HepG2 (cell line): Measurements from ENCODE around the gene PHC1. TPM values are rescaled to one million over a fixed set of nuclear protein-coding genes. Genes with fewer than 3 reads are reported as not detected.

Experiments
- ATAC-seq: fragments of 200-7000 bp; cut with Tn5 transposase; 3 replicates; pipeline ENCODE4 v1.9.1; 2020; ENCODE audit warnings: mild to moderate bottlenecking, moderate library complexity
- BruUV-seq: library from RNA; stranded (reverse); fragments of 400-500 nt; replicated peaks from 2 replicates; lab custom pipeline; 2021; lab: Mats Ljungman, UMichigan
- CTCF ChIA-PET: fragments of 300-600 bp; formaldehyde crosslinking; extraction: SDS; loops from one replicate; lab custom pipeline; 2021; ENCODE audit warnings: low total read pairs, inconsistent platforms, low intra/inter-chr PET ratio; lab: Yijun Ruan, JAX
- POLR2A ChIA-PET: fragments of 350-600 bp; sonication (Branson Sonifier 250); formaldehyde crosslinking; loops from one replicate; lab custom pipeline; 2020; ENCODE audit warnings: antibody characterized with exemption, inconsistent platforms; lab: Yijun Ruan, JAX
- DNase-seq: peaks from one replicate; pipeline ENCODE4 v3.0.0-alpha.2; 2015; ENCODE audit warnings: low spot score
- FAIRE-seq: peaks from 3 replicates; lab custom pipeline; 2011; peaks lifted over from hg19 to GRCh38; lab: Jason Lieb, UNC
- H2AFZ ChIP-seq: one replicate; pipeline ENCODE4 v1.6.1; 2011; ENCODE audit warnings: low read length, inconsistent platforms
- H3K27ac ChIP-seq: fragments of 300-600 bp; 3 replicates; pipeline ENCODE4 v1.8.0; 2011; ENCODE audit warnings: mixed run types, mild to moderate bottlenecking, mixed read lengths, low read length, inconsistent platforms; ENCODE audit not compliant: insufficient read depth; ENCODE audit errors: extremely low read length
- H3K27me3 ChIP-seq, 2 experiments: fragments of 200-600 bp in 1 of 2; 2 replicates in 1 of 2; 3 replicates in 1 of 2; pipeline versions ENCODE4 v1.6.0 to v1.8.0; 2011; ENCODE audit warnings: low read length in 2 of 2, mild to moderate bottlenecking in 2 of 2, moderate library complexity in 2 of 2, inconsistent platforms in 1 of 2; ENCODE audit not compliant: insufficient read depth in 2 of 2, control insufficient read depth in 1 of 2
- H3K36me3 ChIP-seq, 2 experiments: fragments of 200-600 bp in 1 of 2; replicated peaks in 1 of 2; 2 replicates in 1 of 2; 3 replicates in 1 of 2; pipeline versions ENCODE4 v1.5.1 to v1.8.0; 2011; ENCODE audit warnings: low read length in 2 of 2, inconsistent platforms in 1 of 2; ENCODE audit not compliant: insufficient read depth in 2 of 2, control insufficient read depth in 1 of 2
- H3K4me1 ChIP-seq: 2 replicates; pipeline ENCODE4 v1.5.1; 2012; ENCODE audit warnings: low read length, inconsistent platforms; ENCODE audit not compliant: insufficient read depth
- H3K4me2 ChIP-seq: 2 replicates; pipeline ENCODE4 v1.6.0; 2011; ENCODE audit warnings: low read depth, low read length, inconsistent platforms
- H3K4me3 ChIP-seq, 3 experiments: fragments of 200-600 bp in 1 of 3; sonication (generic), shearing (Covaris generic) in 1 of 3; replicated peaks in 1 of 3; 2 replicates each; pipeline ENCODE4 v1.5.1; 2011 to 2016; ENCODE audit warnings: low read length in 3 of 3, inconsistent platforms in 2 of 3, low read depth in 2 of 3, mild to moderate bottlenecking in 2 of 3, control low read depth in 1 of 3, mixed read lengths in 1 of 3; ENCODE audit not compliant: insufficient read depth in 1 of 3
- H3K79me2 ChIP-seq: one replicate; pipeline ENCODE4 v1.6.1; 2011; ENCODE audit warnings: low read length, inconsistent platforms; ENCODE audit not compliant: insufficient read depth
- H3K9ac ChIP-seq: 2 replicates; pipeline ENCODE4 v1.6.0; 2011; ENCODE audit warnings: mild to moderate bottlenecking, low read depth, low read length, inconsistent platforms; ENCODE audit not compliant: insufficient read depth
- H3K9me3 ChIP-seq: 2 replicates; pipeline ENCODE4 v1.5.1; 2012; ENCODE audit warnings: mild to moderate bottlenecking, low read length
- H4K20me1 ChIP-seq: 2 replicates; pipeline ENCODE4 v1.6.0; 2011; ENCODE audit warnings: inconsistent platforms, mild to moderate bottlenecking, low read length, moderate library complexity; ENCODE audit not compliant: insufficient read depth
- ADNP ChIP-seq: sonication (generic); formaldehyde crosslinking; IDR thresholded peaks from 2 replicates; pipeline ENCODE4 v1.4.0; 2020; ENCODE audit warnings: missing genetic modification reagents
- BCL3 ChIP-seq: sonication (generic); formaldehyde crosslinking; IDR thresholded peaks from 2 replicates; pipeline ENCODE4 v1.5.1; 2020; ENCODE audit warnings: mild to moderate bottlenecking, missing genetic modification reagents, moderate library complexity
- DMTF1 ChIP-seq: sonication (generic); formaldehyde crosslinking; IDR thresholded peaks from 2 replicates; pipeline ENCODE4 v1.4.0; 2020; ENCODE audit warnings: mild to moderate bottlenecking, missing genetic modification reagents
- LCORL ChIP-seq, 2 experiments: fragments of 450-650 bp in 1 of 2; sonication (generic) in 1 of 2; formaldehyde crosslinking in 1 of 2; IDR thresholded peaks; 2 replicates each; pipeline versions ENCODE4 v1.5.0 to v1.6.1; 2017 to 2020; ENCODE audit warnings: antibody characterized with exemption in 1 of 2, missing genetic modification reagents in 1 of 2
- NCOA2 ChIP-seq: sonication (generic); formaldehyde crosslinking; IDR thresholded peaks from 2 replicates; pipeline ENCODE4 v1.8.0; 2022; ENCODE audit warnings: inconsistent platforms
- TFE3 ChIP-seq: IDR thresholded peaks from 2 replicates; pipeline ENCODE4 v1.6.1; 2016
- ZBTB7A ChIP-seq: sonication (generic); formaldehyde crosslinking; IDR thresholded peaks from 2 replicates; pipeline ENCODE4 v1.8.0; 2022; ENCODE audit warnings: mild to moderate bottlenecking, missing genetic modification reagents
- ZNF451 ChIP-seq: sonication (generic); formaldehyde crosslinking; IDR thresholded peaks from 2 replicates; pipeline ENCODE4 v1.5.0; 2020; ENCODE audit warnings: mild to moderate bottlenecking, missing genetic modification reagents
- WGBS: methylation state at CpG from one replicate; pipeline ENCODE4 v1.1.6; 2017; ENCODE audit warnings: low lambda C conversion rate; 5-methylcytosine and 5-hydroxymethylcytosine counted together
- in situ Hi-C: cut with HindIII; loops from 2 replicates; pipeline ENCODE4 v1.10.0; 2017; ENCODE audit warnings: low pct_unique_long_range_greater_than_20kb; ENCODE audit not compliant: extremely low pct_ligation_motif_present
- intact Hi-C: fragments of 100-400 bp; cut with micrococcal nuclease; formaldehyde crosslinking; loops from one replicate; pipeline ENCODE4 v1.10.0; 2022; ENCODE audit not compliant: unreplicated experiment
- polyA plus RNA-seq, 8 experiments: library from polyadenylated mRNA; depleted of rRNA in 3 of 8; stranded (reverse) in 7 of 8; unstranded in 1 of 8; fragments of >200 nt; fragmentation: Illumina TruSeq in 4 of 8; extraction: Trizol in 4 of 8; gene quantifications; 2 replicates each; pipeline versions ENCODE4 v1.2.1 to v1.2.3, GENCODE V29; 2011 to 2016; ENCODE audit warnings: low read depth in 4 of 8, missing spikeins in 1 of 8, mixed read lengths in 1 of 8; ENCODE audit not compliant: insufficient read depth in 1 of 8
- total RNA-seq, 5 experiments: library from RNA; depleted of rRNA; stranded (reverse); fragments of >200 nt; fragmentation: Illumina TruSeq; extraction: Trizol; gene quantifications; 2 replicates each; pipeline ENCODE4 v1.2.3, GENCODE V29; 2016; ENCODE audit warnings: low read depth in 1 of 5
- TF ChIP-seq, protein P1 (sequence below): IDR thresholded peaks from 2 replicates; pipeline ENCODE4 v1.6.1; 2012; ENCODE audit warnings: inconsistent platforms

The PHC1 gene
- total and polyA plus RNA-seq, 2 of the 13 experiments (the other 11 are each of a cell fraction or from before 2014, with no cell fraction given) = 9.4 to 35.0 TPM

DNA sequence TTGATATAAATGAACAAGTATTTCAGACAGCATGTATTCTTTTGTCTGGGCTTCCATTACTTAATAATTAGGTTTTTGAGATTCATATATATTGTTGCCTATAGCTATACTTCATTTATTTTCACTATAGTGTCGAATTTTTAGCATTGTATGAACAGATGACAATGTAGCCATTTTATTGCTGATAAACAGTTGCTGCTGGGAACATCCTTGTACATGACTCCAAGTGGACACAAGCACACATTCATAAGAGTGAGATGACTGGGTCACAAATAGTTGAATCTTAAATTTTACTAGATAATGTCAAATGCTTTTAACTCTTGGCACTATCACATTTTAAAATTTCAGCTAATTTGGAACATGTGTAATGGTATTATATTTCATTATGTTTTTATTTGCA lies 19.3 kb upstream of the PHC1 start:
- Histone ChIP-seq H3K79me2 (no peaks in the 10 kb centered on the region), H3K4me3 (no peak overlapping the region), H3K9ac (no peak overlapping the region), H3K27me3 (peaks cover 0 to 14% of the 10 kb centered on the region in 2 experiments; a peak in 2 of 5 replicates), H3K9me3 (no peaks in the 10 kb centered on the region), H3K4me1 (no peaks in the 10 kb centered on the region), H2AFZ (no peak overlapping the region), H3K4me2 (no peak overlapping the region), H3K36me3 (no peaks in the 10 kb centered on the region)
- ChIA-PET CTCF (no interaction called here), POLR2A (no interaction called here)
- ATAC-seq (no peak), FAIRE-seq (no peak), DNase-seq (no peak)
- in situ Hi-C loops = loop anchor here (5.0 kb wide), 1 partner anchor 213 kb away; no protein-coding TSS in a partner anchor
- intact Hi-C loops = no loop called here
- no TSS peak for BruUV-seq
- 0% methylated on average over 1 of the region's 1 CpG for WGBS
- no peak for TF ChIP-seq TFE3 (CRISPR knock-in tag)
- TF ChIP-seq, protein P1, sequence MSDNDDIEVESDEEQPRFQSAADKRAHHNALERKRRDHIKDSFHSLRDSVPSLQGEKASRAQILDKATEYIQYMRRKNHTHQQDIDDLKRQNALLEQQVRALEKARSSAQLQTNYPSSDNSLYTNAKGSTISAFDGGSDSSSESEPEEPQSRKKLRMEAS = no peak
- TF ChIP-seq ZBTB7A = no peak
- TF ChIP-seq BCL3 = no peak
- TF ChIP-seq LCORL (IDR thresholded peaks at IDR 0.05) = no peak
- TF ChIP-seq LCORL (CRISPR knock-in tag; IDR thresholded peaks at IDR 0.05) = no peak
- TF ChIP-seq NCOA2 (CRISPR knock-in tag) = no peak
- no peak for TF ChIP-seq DMTF1 (CRISPR knock-in tag)
- TF ChIP-seq ADNP (CRISPR knock-in tag) = no peak
- TF ChIP-seq ZNF451 = no peak
- TF ChIP-seq, all 625 proteins: peak for 0
- Histone ChIP-seq H3K27ac (no peak overlapping the region), H4K20me1 (no peaks in the 10 kb centered on the region)
